Bone marrow (tissue), 2 donors: ENCODE data around the gene FHL2.

ENCODE experiments used
- DNase-seq, 2 donors: peaks; one replicate each; lab custom pipeline; 2025; lab: John Stamatoyannopoulos, UW

FHL2 gene

DNA sequence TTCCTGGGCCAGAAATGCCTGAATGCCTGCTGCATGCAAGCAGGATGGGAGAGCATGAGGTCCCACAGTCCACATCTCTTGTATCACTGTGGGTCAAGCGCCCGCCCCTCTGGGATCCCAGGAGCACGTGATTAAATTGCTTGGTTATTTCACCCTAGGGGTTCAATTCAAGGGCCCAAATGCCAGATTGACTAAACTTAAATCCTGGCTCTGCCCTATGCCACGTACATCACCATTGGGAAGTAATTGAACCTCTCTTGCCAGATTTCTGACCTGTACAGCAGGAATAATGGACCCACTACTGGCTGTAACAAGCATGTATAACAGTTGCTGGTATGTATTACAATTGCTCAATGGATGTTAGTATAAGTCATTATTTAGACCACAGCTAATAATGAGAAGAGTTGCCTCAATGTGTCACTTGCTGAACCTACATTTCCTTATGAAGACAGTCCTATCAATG lies 19.9 kb downstream of the FHL2 start:
- DNase-seq = no peak

DNA sequence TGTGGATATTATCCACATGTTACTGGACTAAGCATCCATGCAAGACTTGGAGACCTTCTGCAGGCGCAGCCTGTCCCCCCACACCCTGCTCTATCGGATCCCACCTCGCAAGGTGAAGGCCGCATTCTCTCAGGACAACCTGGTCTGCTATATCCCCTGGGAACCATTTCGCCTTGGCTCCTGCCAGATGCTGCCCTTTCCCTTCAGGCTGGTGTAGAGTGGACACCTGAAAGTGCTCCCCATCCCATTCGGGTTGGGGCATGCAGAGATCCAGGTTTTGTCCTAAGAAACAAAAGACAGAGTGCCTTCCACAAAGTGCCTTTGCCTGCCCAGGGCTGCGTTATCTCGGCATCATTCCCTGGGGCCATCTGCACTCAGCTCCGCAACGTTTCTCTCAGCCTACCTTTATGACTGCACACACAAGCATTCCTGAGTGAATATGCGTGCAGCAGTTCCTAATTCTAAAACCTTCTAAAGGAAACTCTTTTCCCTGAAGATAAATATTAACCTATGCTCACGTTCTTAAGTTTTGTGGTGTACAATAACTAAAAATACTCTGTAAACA lies 20.5 kb downstream of the FHL2 start:
- DNase-seq = no peak

DNA sequence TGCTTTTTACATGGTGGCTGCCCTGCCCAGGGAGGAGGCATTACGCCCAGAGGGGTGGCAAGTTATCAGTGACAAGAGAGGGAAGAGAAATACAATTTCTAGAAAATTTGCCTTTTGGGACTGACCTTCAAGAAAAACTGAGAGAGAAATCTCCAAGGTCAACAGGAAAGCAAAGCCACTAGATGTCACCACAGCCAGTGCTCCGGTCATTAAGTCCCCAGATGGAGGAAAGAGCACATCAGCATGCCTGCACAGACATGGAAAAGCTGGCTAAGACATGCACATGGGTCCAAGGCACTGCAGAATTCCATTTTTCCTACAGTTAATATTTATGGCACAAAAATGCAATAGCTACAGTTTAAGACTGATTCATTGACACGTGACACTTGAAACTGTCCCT lies 21.0 kb downstream of the FHL2 start:
- DNase-seq = no peak

DNA sequence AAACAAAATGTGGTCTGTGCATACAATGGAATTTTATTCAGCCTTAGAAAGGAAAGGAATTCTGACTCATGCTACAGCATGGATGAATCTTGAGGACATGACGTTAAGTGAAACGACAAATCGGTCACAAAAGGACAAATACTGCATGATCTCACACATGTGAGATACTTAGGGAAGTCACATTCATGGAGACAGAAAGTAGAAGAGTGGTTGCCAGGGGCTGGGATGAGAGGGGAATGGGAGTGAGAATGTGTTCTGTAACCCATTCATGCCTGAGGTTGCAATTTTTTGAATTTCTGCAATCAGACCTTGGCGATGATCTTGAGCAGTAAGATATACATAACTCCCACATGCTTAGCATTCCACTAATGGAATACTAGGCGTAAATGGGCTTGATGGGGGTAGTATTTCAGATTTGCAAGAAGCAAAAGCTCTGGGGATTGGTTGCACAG lies 22.0 kb downstream of the FHL2 start:
- no peak for DNase-seq

DNA sequence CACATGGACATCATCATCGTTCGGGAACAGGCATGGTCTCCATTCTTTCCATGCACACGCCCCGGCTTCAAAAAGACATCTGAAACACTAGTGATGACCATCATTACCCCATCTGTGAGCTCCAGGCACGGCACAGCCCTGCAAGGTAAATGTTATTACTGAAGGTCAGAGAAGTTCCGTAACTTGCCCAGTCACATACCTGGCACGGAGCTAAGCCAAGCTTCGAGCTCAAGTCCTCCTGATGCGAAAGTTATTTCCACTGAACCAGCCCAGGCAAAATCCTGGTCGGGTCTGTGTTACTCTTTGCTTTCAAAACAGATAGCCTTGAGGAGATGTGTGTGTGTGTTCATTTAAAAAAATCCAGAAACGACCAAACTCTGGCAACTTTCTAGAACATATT lies 22.8 kb downstream of the FHL2 start:
- no peak for DNase-seq

DNA sequence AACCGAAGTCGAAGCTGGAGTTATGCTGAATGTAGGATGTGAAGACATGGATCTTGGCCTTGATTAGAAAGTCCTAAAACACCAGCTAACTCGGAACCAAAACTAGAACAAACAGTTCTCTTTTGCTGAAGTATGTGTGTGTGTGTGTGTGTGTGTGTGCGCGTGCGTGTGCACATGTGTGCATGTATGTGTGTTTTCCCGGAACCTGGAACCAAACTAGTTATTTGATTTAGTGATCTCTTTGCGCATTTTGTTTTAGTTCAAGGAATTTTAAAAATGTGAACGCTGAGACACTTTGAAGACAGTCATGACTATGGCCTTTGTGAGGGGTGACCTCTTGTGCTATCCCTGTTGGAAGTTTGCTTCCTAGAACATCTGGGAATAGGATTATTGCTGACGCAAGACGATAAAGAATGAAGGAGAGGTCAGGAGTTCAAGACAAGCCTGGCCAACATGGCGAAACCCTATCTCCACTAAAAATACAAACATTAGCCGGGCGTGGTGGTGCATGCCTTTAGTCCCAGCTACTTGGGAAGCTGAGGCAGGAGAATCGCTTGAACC lies 23.8 kb downstream of the FHL2 start:
- no peak for DNase-seq

DNA sequence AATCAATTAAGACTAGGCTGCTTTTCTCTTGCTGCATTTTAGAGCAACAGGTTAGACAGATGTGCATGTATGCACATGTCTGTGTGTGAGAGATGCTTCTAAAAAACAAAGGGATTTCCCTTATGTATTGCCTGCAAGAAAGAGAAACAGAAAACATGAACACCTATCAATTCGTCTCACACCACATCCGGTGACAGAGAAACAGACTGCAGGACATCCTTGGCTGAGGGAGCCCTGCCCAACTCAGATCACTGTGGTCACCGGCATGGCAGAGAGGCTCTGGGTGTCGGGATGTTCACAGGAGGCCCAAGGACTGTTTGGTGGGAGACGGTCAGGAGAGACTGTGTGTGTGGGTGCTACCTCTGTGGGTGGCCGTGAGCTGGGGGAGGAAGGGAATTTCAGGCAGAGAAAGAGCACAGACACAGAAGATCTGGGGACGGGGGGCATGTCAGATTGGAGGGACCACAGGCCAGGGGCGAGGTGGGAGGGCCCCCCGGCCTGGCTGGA lies 24.9 kb downstream of the FHL2 start:
- DNase-seq = no peak

DNA sequence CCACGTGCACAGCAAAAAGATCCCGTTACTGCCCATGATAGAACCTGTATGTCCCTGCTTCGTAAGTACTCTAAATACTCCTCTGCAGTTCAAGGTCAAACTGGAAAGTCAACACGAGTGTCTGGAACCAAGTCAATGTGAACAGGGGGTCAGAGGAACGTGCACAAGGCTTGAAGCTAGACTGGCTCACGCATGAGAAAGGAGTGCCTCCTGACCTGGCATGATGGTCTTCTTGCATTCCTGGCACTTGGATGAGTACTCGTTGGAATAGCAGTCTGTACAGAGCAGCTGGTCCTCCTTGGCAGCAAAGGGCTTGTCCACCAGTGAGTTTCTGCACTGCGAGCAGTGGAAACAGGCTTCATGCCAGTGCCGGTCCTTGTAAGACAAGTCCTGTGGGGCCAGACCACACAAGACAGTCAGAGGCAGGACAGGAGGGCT lies 25.5 kb downstream of the FHL2 start:
- no peak for DNase-seq

DNA sequence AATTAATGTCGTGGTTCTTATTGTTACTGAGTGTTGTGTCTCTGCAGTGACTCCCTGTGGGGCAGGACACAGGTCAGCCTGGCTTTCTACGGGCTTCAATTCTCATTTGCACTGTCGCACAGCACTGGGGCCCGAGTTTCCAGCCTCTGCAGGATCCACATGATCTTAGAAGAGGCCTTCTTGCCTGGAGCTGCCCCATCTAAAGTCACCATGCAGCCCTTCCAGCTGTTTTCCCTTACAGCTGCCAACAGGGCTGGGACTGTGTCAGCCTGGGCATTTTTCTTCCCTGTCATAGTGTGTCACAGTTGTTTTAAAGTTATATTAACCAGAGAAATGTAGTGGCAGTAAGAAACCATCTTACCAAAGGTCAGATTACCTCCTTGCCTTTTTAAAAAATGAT lies 27.0 kb downstream of the FHL2 start:
- no peak for DNase-seq

DNA sequence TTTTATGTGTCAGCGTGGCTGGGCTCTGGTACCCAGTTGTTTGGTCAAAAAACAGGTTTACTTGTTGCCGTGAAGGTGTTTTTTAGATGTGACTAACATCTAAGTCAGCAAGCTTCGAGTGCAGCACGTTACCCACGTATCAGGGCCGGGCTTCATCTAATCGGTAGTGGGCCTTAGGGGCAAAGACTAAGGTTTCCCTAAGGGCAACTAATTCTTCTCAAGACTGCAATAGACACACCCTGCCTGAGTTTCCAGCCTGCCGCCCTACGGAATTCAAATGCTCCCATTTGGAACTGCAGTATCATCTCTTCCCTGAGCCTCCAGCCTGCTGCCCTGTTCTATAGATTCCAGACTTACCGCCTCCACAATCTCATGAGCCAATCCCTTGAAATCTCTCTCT lies 27.7 kb downstream of the FHL2 start:
- DNase-seq = no peak

DNA sequence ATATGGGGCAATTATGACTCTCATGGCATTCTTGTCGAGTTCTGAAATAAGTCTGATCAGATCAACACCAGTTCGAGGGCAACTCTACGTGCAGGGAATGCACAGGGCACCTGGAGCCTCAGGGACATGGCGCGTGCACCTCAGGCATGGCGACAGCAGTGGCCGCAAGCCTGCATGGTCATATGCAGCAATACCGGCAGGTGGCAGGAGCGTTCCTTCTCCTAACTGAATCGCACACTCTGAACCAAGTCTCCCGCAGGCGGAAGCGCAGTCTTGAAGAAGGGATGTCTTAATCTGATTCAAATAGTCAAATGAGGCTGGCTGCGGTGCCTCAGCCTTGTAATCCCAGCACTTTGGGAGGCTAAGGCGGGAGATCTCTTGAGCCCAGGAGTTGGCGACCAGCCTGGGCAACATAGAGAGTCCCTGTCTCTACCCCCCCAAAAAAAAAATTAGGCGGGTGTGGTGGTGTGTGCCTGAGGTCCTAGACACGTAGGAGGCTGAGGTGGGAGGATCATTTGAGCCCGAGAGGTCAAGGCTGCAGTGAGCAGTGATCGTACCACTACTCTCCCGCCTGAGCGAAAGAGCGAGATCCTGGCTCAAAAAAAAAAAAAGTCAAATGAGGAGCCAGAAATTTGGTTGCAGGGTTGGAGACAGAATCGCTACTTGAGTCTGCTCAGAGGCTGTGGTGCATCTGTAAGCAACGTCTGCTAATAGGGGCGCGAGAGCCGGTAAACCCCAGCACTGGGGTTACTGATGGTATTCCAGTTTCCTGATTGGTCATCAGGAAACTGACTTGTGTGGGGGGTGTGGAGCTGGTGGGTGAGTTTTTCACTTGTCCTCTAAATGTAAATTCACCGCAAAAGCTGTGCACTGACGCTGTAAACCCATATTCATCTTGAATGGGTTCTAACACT lies 28.8 kb downstream of the FHL2 start:
- peak; percentile 32 to 82 for DNase-seq

DNA sequence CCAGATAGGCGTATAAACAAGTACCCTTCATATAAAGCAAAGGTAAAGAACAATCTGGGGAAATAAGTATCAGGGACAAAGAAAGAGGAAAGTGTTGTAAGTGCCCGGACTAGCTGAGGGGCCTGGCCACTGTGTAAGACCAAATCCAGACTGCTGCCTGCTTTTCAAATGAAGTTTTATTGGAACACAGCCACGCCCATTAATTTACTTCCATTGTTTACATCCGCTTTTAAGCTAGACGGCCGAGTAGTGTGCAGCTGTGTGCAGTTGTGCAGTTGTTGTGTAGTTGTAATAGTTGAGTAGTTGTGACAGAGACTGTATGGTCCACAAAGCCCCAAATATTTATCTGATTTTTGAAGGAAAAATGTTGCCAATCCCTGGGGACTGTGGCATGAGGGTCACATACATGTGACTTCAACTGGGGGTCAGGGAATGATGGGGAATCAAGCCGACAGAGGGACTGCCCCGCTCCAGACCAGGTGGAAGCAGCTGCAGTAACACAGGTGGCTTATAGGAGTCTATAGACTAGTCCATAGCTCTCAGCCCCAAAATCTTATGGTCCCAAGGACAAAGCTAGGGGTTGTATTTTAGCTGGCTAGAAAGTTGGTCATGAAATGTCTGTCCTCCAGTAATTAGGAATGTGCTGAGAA lies 30.0 kb downstream of the FHL2 start:
- no peak for DNase-seq

DNA sequence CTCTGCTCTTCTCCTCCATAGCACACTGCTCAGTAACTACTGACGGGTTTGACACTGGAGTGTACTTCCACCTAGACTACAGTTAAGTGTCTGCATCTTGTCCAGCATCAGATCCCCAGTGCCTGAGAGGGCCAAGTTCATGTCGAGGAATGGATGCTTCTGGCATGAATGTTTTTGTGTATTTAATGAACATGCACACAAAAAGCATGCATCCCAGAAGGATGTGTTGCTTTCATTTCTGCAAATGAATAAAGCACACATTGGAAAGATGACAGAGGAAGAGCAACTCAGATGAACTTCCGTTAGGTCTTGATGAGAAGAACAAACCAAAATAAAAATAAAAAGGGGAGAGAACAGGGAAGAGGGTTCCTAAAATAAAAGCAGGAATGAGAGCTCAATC lies 33.6 kb downstream of the FHL2 start:
- DNase-seq = no peak

DNA sequence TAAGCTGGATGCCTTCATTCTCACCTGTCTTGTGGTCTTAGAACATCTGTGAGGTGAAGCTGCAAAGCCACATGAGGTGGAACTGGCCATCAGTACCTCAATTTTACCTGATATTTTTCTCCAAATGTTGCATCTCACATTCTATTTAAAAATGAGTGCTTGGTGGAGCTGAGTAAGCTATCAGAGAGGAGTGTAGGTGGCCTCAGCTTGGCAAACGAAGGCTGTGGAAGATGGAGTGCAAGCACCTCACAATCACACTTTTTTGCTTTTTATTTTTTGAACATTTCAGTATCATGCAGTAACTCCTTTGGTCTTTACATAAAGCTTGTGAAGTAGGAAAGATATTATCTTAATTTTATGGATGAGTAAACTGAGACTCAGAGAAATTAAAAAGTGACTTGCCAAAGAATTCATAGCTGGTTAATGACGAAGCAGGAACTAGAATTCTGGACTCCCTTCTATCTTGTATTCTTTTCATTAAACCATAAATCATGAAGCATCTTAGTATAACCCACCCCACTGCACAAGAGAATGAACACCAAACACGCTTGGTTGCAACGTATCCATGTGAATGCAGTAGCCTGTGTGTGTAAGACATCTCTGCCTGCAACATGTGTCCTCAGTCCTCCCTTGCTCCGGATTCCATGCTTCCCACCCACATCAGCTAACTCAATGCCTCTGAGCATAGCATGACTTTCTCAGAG lies 34.3 kb downstream of the FHL2 start:
- DNase-seq = no peak

DNA sequence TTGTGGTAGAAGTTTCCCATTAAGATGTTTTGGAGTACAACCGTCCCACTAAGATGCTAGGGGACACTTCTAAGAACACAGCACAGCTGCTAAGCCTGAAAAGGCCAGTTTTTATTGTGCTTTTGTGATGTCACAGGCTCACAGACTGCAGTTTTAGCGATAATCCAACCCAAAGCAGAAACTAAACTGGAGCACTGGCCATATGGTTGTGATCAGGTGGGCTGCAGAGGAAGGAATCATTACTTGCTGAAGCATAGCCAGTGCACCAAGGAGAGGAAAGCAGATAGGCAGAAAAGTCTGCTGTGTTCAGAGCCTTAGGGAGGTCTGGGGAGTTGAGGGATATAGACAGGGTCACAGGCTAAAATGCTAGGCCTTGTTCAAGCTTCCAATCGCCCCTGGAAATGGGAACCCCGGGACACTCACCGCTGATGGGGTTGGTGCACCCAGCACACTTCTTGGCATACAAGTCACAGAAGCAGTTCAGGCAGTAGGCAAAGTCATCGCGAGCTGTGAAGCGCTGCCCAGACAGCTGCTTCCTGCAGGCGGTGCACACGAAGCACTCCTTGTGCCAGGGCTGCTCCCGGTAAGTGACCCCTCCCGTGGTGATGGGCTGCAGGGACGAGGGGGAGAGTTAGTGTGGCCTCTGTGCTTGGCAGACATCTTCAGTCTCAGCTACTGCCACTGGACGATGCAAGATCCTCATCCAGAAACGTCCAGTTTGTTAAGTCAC lies 35.8 kb downstream of the FHL2 start:
- DNase-seq = peak in 1 of 2 donors; percentile 52

DNA sequence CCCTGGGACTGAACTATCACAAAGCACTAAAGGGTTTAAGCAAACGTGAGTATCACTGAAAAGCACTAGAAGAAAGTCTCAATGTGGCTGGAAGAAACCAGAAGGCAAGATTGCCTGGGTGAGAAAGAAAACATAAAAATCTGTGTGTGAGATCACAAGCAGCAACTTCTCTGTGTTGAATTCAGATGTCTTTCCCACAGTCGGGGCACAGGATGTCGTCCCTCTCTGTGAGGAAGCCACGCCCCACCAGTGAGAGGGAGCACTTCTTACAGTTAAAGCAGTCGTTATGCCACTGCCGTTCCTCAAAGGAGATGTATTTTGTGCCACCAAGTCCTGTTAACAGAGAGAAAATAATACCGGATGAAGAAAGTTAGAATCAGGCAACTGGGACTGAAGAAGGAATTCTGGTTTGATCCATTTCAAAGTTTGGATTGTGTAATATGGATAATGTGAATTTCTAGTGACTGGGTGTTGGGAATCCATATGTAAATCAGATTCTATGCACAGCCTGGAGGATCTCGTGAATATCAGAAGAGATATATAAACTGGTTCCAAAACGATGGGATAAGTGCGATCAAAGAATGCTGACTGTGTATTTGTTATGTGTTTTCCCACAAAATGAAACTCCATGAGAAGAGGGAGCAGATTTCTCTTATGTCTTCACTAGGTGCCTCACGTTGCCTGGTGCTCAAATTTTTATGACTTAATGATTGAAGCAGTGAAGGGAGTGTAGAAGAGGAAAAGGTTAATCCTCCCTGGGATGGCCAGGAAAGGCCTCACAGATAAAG lies 37.6 kb downstream of the FHL2 start:
- peak in 1 of 2 donors; percentile 40 for DNase-seq

DNA sequence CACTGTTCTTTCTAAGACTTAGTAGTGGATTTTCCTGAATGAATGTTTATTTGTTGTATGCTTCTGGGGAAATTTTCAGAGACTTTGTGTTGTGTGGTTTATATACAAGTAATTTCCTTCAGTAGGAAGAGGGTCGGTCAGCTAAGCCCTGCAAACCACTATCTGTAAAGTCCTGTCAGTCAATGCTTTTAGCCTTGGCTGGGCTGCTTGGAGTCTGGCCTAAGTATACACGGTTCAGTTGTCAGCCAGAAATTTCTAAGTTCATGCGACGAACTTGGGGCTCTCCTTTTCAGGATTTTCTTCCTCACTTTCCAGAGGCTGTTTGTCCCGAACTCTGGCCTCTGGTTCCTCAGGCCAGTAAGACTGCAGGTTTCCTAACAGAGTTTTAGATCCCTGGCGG lies 40.3 kb downstream of the FHL2 start:
- DNase-seq = no peak

DNA sequence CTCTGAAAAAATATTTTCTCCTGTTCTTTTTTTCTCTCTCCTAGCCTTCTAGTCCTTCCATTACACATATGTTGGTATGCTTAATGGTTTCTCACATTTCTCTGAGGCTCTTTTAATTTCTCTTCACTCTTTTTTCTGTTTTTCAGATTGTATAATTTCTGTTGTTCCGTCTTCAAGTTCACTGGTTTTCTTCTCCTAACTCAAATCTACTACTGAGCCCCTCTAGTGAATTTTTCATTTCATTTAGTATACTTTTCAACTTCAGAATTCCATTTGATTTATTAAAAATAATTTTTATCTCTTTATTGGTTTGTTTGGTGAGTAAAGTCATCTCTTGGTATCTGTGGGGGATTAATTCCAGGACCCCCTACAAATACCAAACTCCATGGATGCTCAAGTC lies 41.7 kb downstream of the FHL2 start:
- no peak for DNase-seq

DNA sequence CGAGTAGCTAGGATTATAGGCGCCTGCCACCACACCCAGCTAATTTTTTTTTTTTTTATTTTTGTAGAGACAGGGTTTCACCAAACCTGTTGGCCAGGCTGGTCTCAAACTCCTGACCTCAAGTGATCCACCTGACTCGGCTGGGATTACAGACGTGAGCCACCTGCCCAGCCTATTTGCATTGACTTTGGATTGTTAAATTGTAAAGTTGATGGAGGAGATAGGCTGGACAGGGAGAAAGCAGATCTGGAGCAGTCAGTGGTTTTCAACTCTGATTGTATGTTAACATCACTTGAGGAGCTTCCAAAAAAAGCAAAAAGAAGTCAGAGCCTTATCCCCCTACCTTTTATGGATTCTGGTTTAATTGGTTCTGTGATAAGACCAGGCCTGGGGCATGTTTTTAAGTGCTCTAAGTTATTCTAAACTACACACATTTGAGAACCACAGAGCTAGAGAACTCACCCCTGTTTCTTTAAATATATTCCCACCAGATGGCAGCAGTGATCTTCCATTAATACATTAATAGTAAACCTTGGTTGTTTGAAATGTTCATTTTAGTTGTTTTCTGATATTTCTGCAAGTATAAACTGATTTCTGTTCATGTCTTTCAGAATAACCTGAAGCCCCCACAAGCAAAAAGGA lies 54.0 kb downstream of the FHL2 start:
- peak in 1 of 2 donors; percentile 61 for DNase-seq

DNA sequence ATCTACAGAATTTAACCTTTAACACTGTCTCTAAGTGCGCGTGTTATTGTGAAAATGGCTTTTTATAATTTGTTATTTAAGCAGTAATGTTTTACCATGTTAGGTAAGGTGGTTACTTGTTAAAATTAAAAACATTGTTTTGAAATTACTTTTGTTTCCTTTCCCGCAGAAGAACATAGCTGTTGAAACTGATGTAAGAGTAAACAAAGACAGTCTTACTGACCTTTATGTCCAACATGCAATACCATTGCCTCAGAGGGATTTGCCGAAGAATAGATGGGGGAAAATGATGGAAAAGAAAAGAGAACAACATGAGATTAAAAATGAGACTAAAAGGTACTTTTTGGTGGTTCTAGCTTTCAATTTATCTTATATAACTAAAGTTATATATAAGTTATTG lies 59.4 kb downstream of the FHL2 start:
- DNase-seq = no peak
